ENCODE data around the gene NUPR2. TPM values are rescaled to one million over a fixed set of nuclear protein-coding genes. Genes with fewer than 3 reads are reported as not detected.
"Not testable (repeated sequence)": the region's sequence is repeated elsewhere in the genome, so short reads cannot be mapped to it uniquely, and the experiment has no call there.

NUPR2 gene
- total RNA-seq, 3 donors from 2014 or later (not counting 1 experiment from before 2014, with no cell fraction given) = not detected

- H3K27me3 Mint-ChIP-seq (ENCODE audit: low read depth in 2 of 2) = no peaks in the 10 kb centered on the region
- TF ChIP-seq CTCF (IDR thresholded peaks at IDR 0.05) = no peak
- H3K4me3 Mint-ChIP-seq = no peak overlapping the region
- ATAC-seq = no peak
- H3K27ac Mint-ChIP-seq = no peak overlapping the region
- Histone ChIP-seq H3K4me3 (ENCODE audit: low read length) (no peak overlapping the region), H3K4me1 (ENCODE audit: control insufficient read depth, insufficient read depth, low read length) (no peaks in the 10 kb centered on the region), H3K27me3 (ENCODE audit: control insufficient read depth, insufficient read depth, low read length) (no peaks in the 10 kb centered on the region), H3K36me3 (ENCODE audit: control insufficient read depth, insufficient read depth, low read length) (peaks cover 19% of the 10 kb centered on the region), H3K9me3 (ENCODE audit: control insufficient read depth, insufficient read depth, low read length) (no peaks in the 10 kb centered on the region), H3K27ac (ENCODE audit: low read length) (no peak overlapping the region)
- DNase-seq = no peak
- H3K4me1 Mint-ChIP-seq = no peaks in the 10 kb centered on the region
- 97% methylated on average over 29 of the region's 29 CpGs for WGBS (ENCODE audit: insufficient coverage)
- intact Hi-C loops (cut with micrococcal nuclease) = no loop called here
- H3K9me3 Mint-ChIP-seq = no peaks in the 10 kb centered on the region
- H3K36me3 Mint-ChIP-seq = no peaks in the 10 kb centered on the region
Measured at GRCh38 chr7:56081626-56082340, 34.4 kb downstream of the NUPR2 start.

GRCh38 chr7:56080726-56081435 is 35.3 kb downstream of the NUPR2 start:
- H3K4me3 Mint-ChIP-seq; H3K4me1 Mint-ChIP-seq; ATAC-seq; H3K27me3 Mint-ChIP-seq (ENCODE audit: low read depth in 2 of 2); H3K4me3 ChIP-seq (ENCODE audit: low read length); H3K9me3 ChIP-seq (ENCODE audit: control insufficient read depth, insufficient read depth, low read length); H3K27me3 ChIP-seq (ENCODE audit: control insufficient read depth, insufficient read depth, low read length); intact Hi-C loops (cut with micrococcal nuclease); H3K27ac ChIP-seq (ENCODE audit: low read length); H3K4me1 ChIP-seq (ENCODE audit: control insufficient read depth, insufficient read depth, low read length); H3K9me3 Mint-ChIP-seq; H3K36me3 Mint-ChIP-seq; DNase-seq: not testable (repeated sequence)
- H3K36me3 ChIP-seq (ENCODE audit: control insufficient read depth, insufficient read depth, low read length) = peaks cover 19% of the 10 kb centered on the region
- H3K27ac Mint-ChIP-seq = peak overlapping the region in 1 of 2 donors; percentile 24
- 94% methylated on average over 28 of the region's 28 CpGs for WGBS (ENCODE audit: insufficient coverage)

GRCh38 chr7:56079450-56080185 is 36.6 kb downstream of the NUPR2 start:
- TF ChIP-seq CTCF (IDR thresholded peaks at IDR 0.05) = no peak
- Mint-ChIP-seq H3K4me3 (no peak overlapping the region), H3K4me1 (peaks cover 0 to 3% of the 10 kb centered on the region in 2 donors), H3K27me3 (ENCODE audit: low read depth in 2 of 2) (no peaks in the 10 kb centered on the region), H3K27ac (peak overlapping the region in 1 of 2 donors; percentile 36), H3K9me3 (no peaks in the 10 kb centered on the region), H3K36me3 (no peaks in the 10 kb centered on the region)
- Histone ChIP-seq H3K27ac (ENCODE audit: low read length) (no peak overlapping the region), H3K36me3 (ENCODE audit: control insufficient read depth, insufficient read depth, low read length) (peaks cover 19% of the 10 kb centered on the region), H3K4me1 (ENCODE audit: control insufficient read depth, insufficient read depth, low read length) (no peaks in the 10 kb centered on the region), H3K9me3 (ENCODE audit: control insufficient read depth, insufficient read depth, low read length) (no peaks in the 10 kb centered on the region), H3K27me3 (ENCODE audit: control insufficient read depth, insufficient read depth, low read length) (no peaks in the 10 kb centered on the region), H3K4me3 (ENCODE audit: low read length) (no peak overlapping the region)
- DNase-seq = no peak
- ATAC-seq = no peak
- intact Hi-C loops (cut with micrococcal nuclease) = no loop called here
- WGBS (ENCODE audit: insufficient coverage) = 79% methylated on average over 12 of the region's 12 CpGs

GRCh38 chr7:56078196-56078595 is 38.0 kb downstream of the NUPR2 start:
- no peaks in the 10 kb centered on the region for H3K27me3 ChIP-seq (ENCODE audit: control insufficient read depth, insufficient read depth, low read length)
- TF ChIP-seq CTCF (IDR thresholded peaks at IDR 0.05) = no peak
- no peak overlapping the region for H3K4me3 ChIP-seq (ENCODE audit: low read length)
- peaks cover 5% of the 10 kb centered on the region for H3K4me1 ChIP-seq (ENCODE audit: control insufficient read depth, insufficient read depth, low read length)
- Mint-ChIP-seq H3K27ac (no peak overlapping the region), H3K9me3 (no peaks in the 10 kb centered on the region), H3K4me3 (no peak overlapping the region), H3K27me3 (ENCODE audit: low read depth in 2 of 2) (no peaks in the 10 kb centered on the region), H3K4me1 (peaks cover 6 to 10% of the 10 kb centered on the region in 2 donors), H3K36me3 (peaks cover 7% of the 10 kb centered on the region)
- intact Hi-C loops (cut with micrococcal nuclease) = no loop called here
- peaks cover 19% of the 10 kb centered on the region for H3K36me3 ChIP-seq (ENCODE audit: control insufficient read depth, insufficient read depth, low read length)
- ATAC-seq = no peak
- DNase-seq = no peak
- WGBS (ENCODE audit: insufficient coverage) = 95% methylated on average over 16 of the region's 16 CpGs
- H3K27ac ChIP-seq (ENCODE audit: low read length) = no peak overlapping the region
- no peaks in the 10 kb centered on the region for H3K9me3 ChIP-seq (ENCODE audit: control insufficient read depth, insufficient read depth, low read length)

Data from natural killer cell (primary cell).